Astrocyte of the spinal cord (primary cell): ENCODE measurements around the gene RNASEH1.
"Not testable (repeated sequence)": the region's sequence is repeated elsewhere in the genome, so short reads cannot be mapped to it uniquely, and the experiment has no call there.

Source experiments
- DNase-seq: peaks from one replicate; pipeline ENCODE4 v3.0.0; 2011; ENCODE audit warnings: low read depth, low spot score
- H3K4me3 ChIP-seq: 2 replicates; pipeline ENCODE4 v1.5.1; 2011; ENCODE audit warnings: low read depth, mild to moderate bottlenecking, low read length, moderate library complexity
- in situ Hi-C: cut with HindIII; loops from 2 replicates; pipeline ENCODE4 v1.10.0; 2017; ENCODE audit warnings: low sequenced_read_pairs
- TF ChIP-seq, protein P1 (sequence below): IDR thresholded peaks from 2 replicates; pipeline ENCODE4 v1.5.1; 2012; ENCODE audit warnings: low read depth, mild to moderate bottlenecking, low read length, inconsistent platforms

RNASEH1 gene

DNA sequence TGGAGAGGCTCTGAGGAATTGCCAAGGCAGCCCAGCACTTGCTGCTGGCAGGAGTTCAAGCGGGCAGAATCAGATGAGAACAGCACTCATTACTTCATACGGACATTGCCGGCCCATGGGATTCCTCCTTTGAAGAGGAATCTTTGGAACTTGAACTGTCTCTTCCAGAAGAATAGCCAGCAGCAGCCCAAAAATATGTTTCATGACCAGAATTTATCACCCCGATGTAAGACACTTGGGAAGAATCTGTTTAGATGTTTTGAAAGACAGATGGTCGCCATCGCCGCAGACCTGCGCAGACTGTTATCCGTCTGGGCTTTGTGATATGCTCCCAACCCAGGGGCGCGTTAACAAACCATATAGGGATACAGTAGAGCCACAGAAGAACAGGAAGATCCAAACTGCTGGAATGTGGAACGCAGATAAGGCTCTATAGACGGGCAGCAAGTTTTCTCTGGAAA lies 35.1 kb downstream of the RNASEH1 start:
- DNase-seq: no peak
- in situ Hi-C loops: no loop called here
- no peak overlapping the region for H3K4me3 ChIP-seq
- TF ChIP-seq, protein P1, sequence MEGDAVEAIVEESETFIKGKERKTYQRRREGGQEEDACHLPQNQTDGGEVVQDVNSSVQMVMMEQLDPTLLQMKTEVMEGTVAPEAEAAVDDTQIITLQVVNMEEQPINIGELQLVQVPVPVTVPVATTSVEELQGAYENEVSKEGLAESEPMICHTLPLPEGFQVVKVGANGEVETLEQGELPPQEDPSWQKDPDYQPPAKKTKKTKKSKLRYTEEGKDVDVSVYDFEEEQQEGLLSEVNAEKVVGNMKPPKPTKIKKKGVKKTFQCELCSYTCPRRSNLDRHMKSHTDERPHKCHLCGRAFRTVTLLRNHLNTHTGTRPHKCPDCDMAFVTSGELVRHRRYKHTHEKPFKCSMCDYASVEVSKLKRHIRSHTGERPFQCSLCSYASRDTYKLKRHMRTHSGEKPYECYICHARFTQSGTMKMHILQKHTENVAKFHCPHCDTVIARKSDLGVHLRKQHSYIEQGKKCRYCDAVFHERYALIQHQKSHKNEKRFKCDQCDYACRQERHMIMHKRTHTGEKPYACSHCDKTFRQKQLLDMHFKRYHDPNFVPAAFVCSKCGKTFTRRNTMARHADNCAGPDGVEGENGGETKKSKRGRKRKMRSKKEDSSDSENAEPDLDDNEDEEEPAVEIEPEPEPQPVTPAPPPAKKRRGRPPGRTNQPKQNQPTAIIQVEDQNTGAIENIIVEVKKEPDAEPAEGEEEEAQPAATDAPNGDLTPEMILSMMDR: no peak

DNA sequence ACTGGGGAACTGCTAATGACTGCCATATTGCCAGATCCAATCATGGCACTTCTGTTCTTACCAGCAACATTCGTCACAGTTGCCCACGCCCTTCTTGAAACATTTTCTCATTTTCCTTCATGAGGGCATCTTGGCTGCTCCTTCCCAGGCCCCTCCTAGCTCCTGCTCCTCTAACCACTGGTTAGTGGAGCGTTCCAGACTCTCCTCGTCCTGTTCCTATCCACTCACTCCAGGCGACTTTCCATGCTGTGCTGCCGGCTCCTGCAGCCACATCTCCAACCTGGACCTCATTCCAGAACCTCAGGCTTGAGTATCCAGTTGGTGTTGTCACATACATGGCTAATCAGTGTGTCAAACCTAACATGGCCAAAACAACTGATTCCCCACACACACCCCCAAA lies 37.5 kb downstream of the RNASEH1 start:
- TF ChIP-seq, protein P1: no peak
- in situ Hi-C loops: no loop called here
- no peak for DNase-seq
- no peak overlapping the region for H3K4me3 ChIP-seq

- in situ Hi-C loops: no loop called here
- peak within 1 kb of the TSS; percentile 89 for H3K4me3 ChIP-seq
- peak; percentile 82 for DNase-seq
- TF ChIP-seq, protein P1: no peak
Measured at GRCh38 chr2:3519255-3520205, 38.6 kb downstream of the RNASEH1 start, which contains the start of gene ADI1. Gene ADI1 (minus strand): TSS chr2:3519531. CDS start chr2:3519487, 44 bp downstream.

- DNase-seq: peak; percentile 97
- in situ Hi-C loops: no loop called here
- H3K4me3 ChIP-seq: peak overlapping the region; percentile 89
- TF ChIP-seq, protein P1: no peak
Measured at GRCh38 chr2:3518496-3519254, 39.5 kb downstream of the RNASEH1 start.

- peak overlapping the region; percentile 89 for H3K4me3 ChIP-seq
- TF ChIP-seq, protein P1: no peak
- in situ Hi-C loops: no loop called here
- DNase-seq: no peak
Measured at GRCh38 chr2:3517948-3518495, 40.1 kb downstream of the RNASEH1 start.

DNA sequence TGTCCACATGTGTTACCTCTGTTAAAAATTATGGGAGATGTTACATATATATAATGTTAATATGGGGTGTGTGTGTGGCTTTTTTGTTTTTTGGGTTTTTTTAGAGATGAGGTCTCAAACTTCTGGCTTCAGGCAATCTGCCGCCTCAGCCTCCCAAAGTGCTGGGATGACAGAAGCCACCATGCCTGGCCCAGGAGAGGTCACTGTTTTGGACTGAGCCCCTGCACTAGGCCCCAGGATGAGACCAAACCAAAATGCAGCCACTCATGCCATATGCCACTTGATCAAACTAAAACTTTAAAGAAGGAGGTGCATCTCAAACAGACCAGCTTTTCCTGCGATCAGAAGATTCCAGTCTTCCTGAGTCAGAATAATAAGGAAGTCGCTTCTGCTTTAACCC lies 41.3 kb downstream of the RNASEH1 start:
- TF ChIP-seq, protein P1: no peak
- no peak for DNase-seq
- H3K4me3 ChIP-seq: no peak overlapping the region
- in situ Hi-C loops: no loop called here

GRCh38 chr2:3515438-3515837 lies 42.7 kb downstream of the RNASEH1 start:
- H3K4me3 ChIP-seq, DNase-seq, in situ Hi-C loops: not testable (repeated sequence)
